SU-DHL-6 (cell line): ENCODE results near the gene LRP1B.

Experiments used
- H2AFZ ChIP-seq: fragments of 200-600 bp; sonication (generic); 2 replicates; pipeline ENCODE4 v1.6.1; 2014; ENCODE audit warnings: low read depth, mild to moderate bottlenecking, moderate library complexity, mixed read lengths, antibody characterized with exemption, low read length; ENCODE audit not compliant: severe bottlenecking
- H3F3A ChIP-seq: fragments of 200-600 bp; shearing (Covaris generic); 2 replicates; pipeline ENCODE4 v1.6.0; 2016; ENCODE audit warnings: antibody characterized with exemption, mild to moderate bottlenecking; ENCODE audit not compliant: insufficient read depth
- H3K27ac ChIP-seq: fragments of 200-600 bp; sonication (generic); 2 replicates; pipeline ENCODE4 v1.5.1; 2016; ENCODE audit warnings: low read depth, mild to moderate bottlenecking, low read length, moderate library complexity, mixed read lengths
- H3K27me3 ChIP-seq: fragments of 200-600 bp; sonication (generic), shearing (Covaris generic); 2 replicates; pipeline ENCODE4 v1.6.0; 2014; ENCODE audit warnings: mild to moderate bottlenecking, low read length
- H3K36me3 ChIP-seq: fragments of 200-600 bp; sonication (generic); 2 replicates; pipeline ENCODE4 v1.6.1; 2014; ENCODE audit warnings: mild to moderate bottlenecking, low read length, mixed read lengths
- H3K4me2 ChIP-seq: fragments of 300-600, 200-600 bp; shearing (Covaris generic), sonication (generic); 2 replicates; pipeline ENCODE4 v1.6.0; 2014; ENCODE audit warnings: low read length, low read depth, mild to moderate bottlenecking; ENCODE audit not compliant: poor library complexity, severe bottlenecking
- H3K4me3 ChIP-seq: fragments of 200-600 bp; sonication (generic); 2 replicates; pipeline ENCODE4 v1.5.1; 2014; ENCODE audit warnings: antibody characterized with exemption, low read length, mild to moderate bottlenecking, mixed read lengths; ENCODE audit not compliant: insufficient read depth, poor library complexity, severe bottlenecking
- H3K79me2 ChIP-seq: fragments of 200-600 bp; sonication (generic); 2 replicates; pipeline ENCODE4 v1.6.1; 2014; ENCODE audit warnings: mild to moderate bottlenecking, low read length, moderate library complexity; ENCODE audit not compliant: insufficient read depth
- H3K9ac ChIP-seq: fragments of 200-600 bp; sonication (generic); 2 replicates; pipeline ENCODE4 v1.7.0; 2014; ENCODE audit warnings: mild to moderate bottlenecking, low read length
- H3K9me2 ChIP-seq: fragments of 200-600 bp; sonication (generic); replicated peaks from 2 replicates; pipeline ENCODE4 v1.6.1; 2014; ENCODE audit warnings: low read length; ENCODE audit not compliant: insufficient read depth
- H3K9me3 ChIP-seq: fragments of 200-600 bp; sonication (generic); 2 replicates; pipeline ENCODE4 v1.6.1; 2014; ENCODE audit warnings: low read length, mixed read lengths; ENCODE audit not compliant: insufficient read depth
- H4K20me1 ChIP-seq: fragments of 200-600 bp; sonication (generic); 2 replicates; pipeline ENCODE4 v1.6.1; 2014; ENCODE audit warnings: low read depth, mild to moderate bottlenecking, antibody characterized with exemption, low read length, moderate library complexity, mixed read lengths
- CTCF ChIP-seq: fragments of 200-600 bp; sonication (generic); IDR thresholded peaks from one replicate; pipeline ENCODE4 v1.5.1; 2017; ENCODE audit warnings: antibody characterized with exemption, mild to moderate bottlenecking, low read length, moderate library complexity; ENCODE audit not compliant: insufficient read depth, poor library complexity, severe bottlenecking
- EZH2phosphoT487 ChIP-seq: fragments of 200-600 bp; sonication (generic), shearing (Covaris generic); conservative IDR thresholded peaks from 2 replicates; pipeline ENCODE4 v1.6.1; 2018; ENCODE audit warnings: mild to moderate bottlenecking, antibody characterized with exemption, low read length, moderate library complexity, mixed read lengths

LRP1B gene

GRCh38 chr2:140542627-140543026, 1588.2 kb downstream of the LRP1B start:
- Histone ChIP-seq H3K9me2 (no peaks in the 10 kb centered on the region), H3K27me3 (no peaks in the 10 kb centered on the region), H2AFZ (no peak overlapping the region), H3K27ac (no peak overlapping the region), H3K4me3 (no peak overlapping the region), H3K9ac (no peak overlapping the region), H4K20me1 (no peaks in the 10 kb centered on the region), H3K9me3 (no peaks in the 10 kb centered on the region), H3K36me3 (no peaks in the 10 kb centered on the region), H3F3A (no peaks in the 10 kb centered on the region), H3K4me2 (no peak overlapping the region), H3K79me2 (no peaks in the 10 kb centered on the region)
- TF ChIP-seq CTCF (no peak), EZH2phosphoT487 (no peak)

DNA sequence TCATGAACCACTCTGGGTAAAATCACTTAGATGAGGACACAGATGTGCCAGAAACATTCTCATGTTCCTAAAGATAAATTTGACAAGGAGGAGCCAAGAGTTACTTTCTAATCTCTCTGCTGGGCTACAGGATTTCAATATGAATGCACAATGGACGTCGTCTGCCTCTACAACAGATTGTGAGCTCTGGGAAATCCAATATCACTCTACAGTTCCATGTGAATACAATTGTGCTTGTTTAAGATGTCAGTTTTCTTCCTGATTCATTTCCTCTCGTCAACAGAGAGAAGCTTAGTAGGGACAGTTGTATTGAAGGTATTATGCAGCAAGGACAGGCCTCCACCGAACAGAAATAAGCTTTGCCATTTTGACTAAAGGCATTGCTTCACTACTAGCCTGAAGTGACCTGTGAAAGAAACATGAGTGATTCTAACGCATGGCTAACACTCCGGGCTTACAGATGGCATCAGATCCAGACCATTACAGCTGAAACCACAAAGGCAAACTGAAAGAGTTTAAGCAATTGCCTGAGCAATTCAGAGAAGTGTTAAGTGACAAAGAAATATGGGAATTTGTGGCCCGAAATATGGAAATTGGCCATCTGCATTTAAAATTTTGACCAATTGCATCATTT, 1591.5 kb downstream of the LRP1B start:
- no peak overlapping the region for H3K27ac ChIP-seq
- H2AFZ ChIP-seq: no peak overlapping the region
- H3K27me3 ChIP-seq: no peaks in the 10 kb centered on the region
- no peaks in the 10 kb centered on the region for H3K9me2 ChIP-seq
- H3K9me3 ChIP-seq: no peaks in the 10 kb centered on the region
- no peak overlapping the region for H3K9ac ChIP-seq
- no peak overlapping the region for H3K4me2 ChIP-seq
- no peaks in the 10 kb centered on the region for H3K79me2 ChIP-seq
- no peaks in the 10 kb centered on the region for H4K20me1 ChIP-seq
- H3K36me3 ChIP-seq: no peaks in the 10 kb centered on the region
- no peak for TF ChIP-seq CTCF
- no peak for TF ChIP-seq EZH2phosphoT487
- no peak overlapping the region for H3K4me3 ChIP-seq
- no peaks in the 10 kb centered on the region for H3F3A ChIP-seq

- H3F3A ChIP-seq: no peaks in the 10 kb centered on the region
- no peaks in the 10 kb centered on the region for H3K9me2 ChIP-seq
- no peaks in the 10 kb centered on the region for H4K20me1 ChIP-seq
- no peak overlapping the region for H3K4me3 ChIP-seq
- H3K4me2 ChIP-seq: no peak overlapping the region
- H3K79me2 ChIP-seq: no peaks in the 10 kb centered on the region
- no peak overlapping the region for H2AFZ ChIP-seq
- H3K9ac ChIP-seq: no peak overlapping the region
- H3K36me3 ChIP-seq: no peaks in the 10 kb centered on the region
- TF ChIP-seq EZH2phosphoT487 (no peak), CTCF (no peak)
- H3K27ac ChIP-seq: no peak overlapping the region
- no peaks in the 10 kb centered on the region for H3K27me3 ChIP-seq
- H3K9me3 ChIP-seq: no peaks in the 10 kb centered on the region
Measured at GRCh38 chr2:140529706-140530105, 1601.1 kb downstream of the LRP1B start.
